Mucosa of stomach (tissue), 1 donor: ENCODE data around the gene PSMD5.

ENCODE experiments used
- H3K27me3 ChIP-seq: one replicate; pipeline ENCODE4 v1.7.0; 2013; ENCODE audit warnings: mild to moderate bottlenecking, low read length; ENCODE audit not compliant: control insufficient read depth, insufficient read depth
- H3K36me3 ChIP-seq: one replicate; pipeline ENCODE4 v1.7.0; 2013; ENCODE audit warnings: low read length; ENCODE audit not compliant: control insufficient read depth, insufficient read depth
- H3K4me1 ChIP-seq: one replicate; pipeline ENCODE4 v1.7.0; 2013; ENCODE audit warnings: mild to moderate bottlenecking, low read length; ENCODE audit not compliant: control insufficient read depth, insufficient read depth
- H3K4me3 ChIP-seq: one replicate; pipeline ENCODE4 v1.7.0; 2013; ENCODE audit warnings: low read length
- H3K9ac ChIP-seq: one replicate; pipeline ENCODE4 v1.7.0; 2013; ENCODE audit warnings: mild to moderate bottlenecking, low read length, moderate library complexity
- H3K9me3 ChIP-seq: one replicate; pipeline ENCODE4 v1.7.0; 2013; ENCODE audit warnings: mild to moderate bottlenecking, low read length, moderate library complexity; ENCODE audit not compliant: control insufficient read depth
- donor health status: Pancreatic carcinoma.

PSMD5 gene

DNA sequence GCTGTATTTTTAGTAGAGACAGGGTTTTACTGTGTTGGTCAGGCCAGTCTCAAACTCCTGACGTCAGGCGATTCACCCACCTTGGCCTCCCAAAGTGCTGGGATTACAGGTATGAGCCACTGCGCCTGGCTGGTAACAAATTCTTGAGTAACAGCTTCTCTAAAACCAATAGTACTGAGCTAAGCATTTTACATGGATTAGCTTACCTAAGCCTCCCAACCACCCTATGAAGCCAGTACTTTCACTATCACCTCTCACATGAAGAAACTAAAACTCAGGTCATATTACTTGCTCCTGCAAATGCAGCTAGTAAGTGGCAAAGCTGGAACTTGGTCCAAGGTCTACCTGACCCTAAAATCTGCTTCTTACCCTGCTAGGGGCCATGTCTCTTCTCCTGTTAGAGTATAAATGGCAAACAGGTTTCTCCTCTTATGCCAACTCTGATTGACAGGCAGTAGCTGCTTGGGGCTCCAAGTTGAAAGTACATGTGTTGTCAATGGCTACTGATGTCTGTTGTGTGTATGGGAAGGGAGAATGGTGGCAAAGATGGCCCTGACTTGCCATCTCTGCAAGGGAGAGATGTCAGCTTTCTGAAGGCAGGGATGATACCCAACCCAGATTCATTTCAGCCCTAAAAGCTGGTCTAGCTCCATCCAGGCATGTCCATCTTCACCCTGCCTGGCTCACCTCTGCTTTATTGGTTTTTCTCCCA lies 30.2 kb upstream of the PSMD5 start:
- no peak overlapping the region for H3K4me3 ChIP-seq
- peaks cover 7% of the 10 kb centered on the region for H3K36me3 ChIP-seq
- no peak overlapping the region for H3K9ac ChIP-seq
- H3K4me1 ChIP-seq, result peaks cover 12% of the 10 kb centered on the region
- no peaks in the 10 kb centered on the region for H3K9me3 ChIP-seq
- H3K27me3 ChIP-seq, result no peaks in the 10 kb centered on the region

- Histone ChIP-seq H3K4me1 (peaks cover 7% of the 10 kb centered on the region), H3K27me3 (no peaks in the 10 kb centered on the region), H3K9me3 (no peaks in the 10 kb centered on the region), H3K4me3 (no peak overlapping the region), H3K36me3 (peaks cover 7% of the 10 kb centered on the region), H3K9ac (no peak overlapping the region)
Observed at GRCh38 chr9:120870206-120870605, 27.5 kb upstream of the PSMD5 start.

GRCh38 chr9:120869726-120870125 lies 27.0 kb upstream of the PSMD5 start:
- Histone ChIP-seq H3K36me3 (peaks cover 7% of the 10 kb centered on the region), H3K9me3 (no peaks in the 10 kb centered on the region), H3K4me3 (peak overlapping the region; percentile 85), H3K4me1 (peaks cover 7% of the 10 kb centered on the region), H3K9ac (peak overlapping the region; percentile 0), H3K27me3 (no peaks in the 10 kb centered on the region)

DNA sequence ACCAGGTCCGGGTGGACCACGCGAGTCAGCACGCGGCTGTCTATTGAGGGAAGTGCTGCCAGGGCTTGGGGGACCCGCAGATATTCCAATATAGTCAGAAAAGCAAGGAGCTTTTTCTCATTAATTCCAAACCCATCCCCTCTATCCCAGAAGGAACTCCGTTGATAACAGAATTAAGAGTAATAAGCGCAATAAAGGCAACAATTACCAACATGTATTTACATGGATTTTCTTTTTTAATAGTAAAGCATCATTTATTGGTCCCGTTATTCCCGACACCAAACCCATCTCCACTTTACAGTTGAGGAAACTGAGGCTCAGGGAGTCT lies 26.6 kb upstream of the PSMD5 start:
- H3K27me3 ChIP-seq, result no peaks in the 10 kb centered on the region
- H3K36me3 ChIP-seq, result peaks cover 7% of the 10 kb centered on the region
- H3K4me1 ChIP-seq, result peaks cover 7% of the 10 kb centered on the region
- H3K4me3 ChIP-seq, result peak overlapping the region; percentile 85
- peak overlapping the region; percentile 71 for H3K9ac ChIP-seq
- no peaks in the 10 kb centered on the region for H3K9me3 ChIP-seq

GRCh38 chr9:120868676-120869359 lies 26.1 kb upstream of the PSMD5 start:
- Histone ChIP-seq H3K27me3 (no peaks in the 10 kb centered on the region), H3K9ac (peak overlapping the region; percentile 71), H3K36me3 (peaks cover 7% of the 10 kb centered on the region), H3K9me3 (no peaks in the 10 kb centered on the region), H3K4me3 (peak overlapping the region; percentile 85), H3K4me1 (peaks cover 7% of the 10 kb centered on the region)

DNA sequence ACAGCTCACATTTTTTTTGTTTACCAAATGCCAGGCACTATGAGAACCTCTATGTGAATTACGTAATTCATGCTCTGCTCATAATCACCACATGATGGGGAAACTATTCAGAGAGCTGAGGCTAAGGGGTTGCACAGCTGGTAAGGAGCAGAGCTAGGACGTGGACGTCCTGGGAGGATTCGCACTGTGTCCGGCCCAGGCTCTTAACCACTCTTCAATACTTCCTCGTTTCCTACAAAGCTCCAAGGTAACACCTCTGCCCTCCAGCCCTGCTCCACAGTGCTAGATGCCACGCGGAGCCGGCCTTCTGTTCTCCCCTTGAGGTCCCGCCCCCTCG lies 25.6 kb upstream of the PSMD5 start:
- Histone ChIP-seq H3K27me3 (no peaks in the 10 kb centered on the region), H3K4me3 (peak overlapping the region; percentile 6), H3K9me3 (no peaks in the 10 kb centered on the region), H3K36me3 (peaks cover 3% of the 10 kb centered on the region), H3K4me1 (peaks cover 7% of the 10 kb centered on the region), H3K9ac (peak overlapping the region; percentile 45)

DNA sequence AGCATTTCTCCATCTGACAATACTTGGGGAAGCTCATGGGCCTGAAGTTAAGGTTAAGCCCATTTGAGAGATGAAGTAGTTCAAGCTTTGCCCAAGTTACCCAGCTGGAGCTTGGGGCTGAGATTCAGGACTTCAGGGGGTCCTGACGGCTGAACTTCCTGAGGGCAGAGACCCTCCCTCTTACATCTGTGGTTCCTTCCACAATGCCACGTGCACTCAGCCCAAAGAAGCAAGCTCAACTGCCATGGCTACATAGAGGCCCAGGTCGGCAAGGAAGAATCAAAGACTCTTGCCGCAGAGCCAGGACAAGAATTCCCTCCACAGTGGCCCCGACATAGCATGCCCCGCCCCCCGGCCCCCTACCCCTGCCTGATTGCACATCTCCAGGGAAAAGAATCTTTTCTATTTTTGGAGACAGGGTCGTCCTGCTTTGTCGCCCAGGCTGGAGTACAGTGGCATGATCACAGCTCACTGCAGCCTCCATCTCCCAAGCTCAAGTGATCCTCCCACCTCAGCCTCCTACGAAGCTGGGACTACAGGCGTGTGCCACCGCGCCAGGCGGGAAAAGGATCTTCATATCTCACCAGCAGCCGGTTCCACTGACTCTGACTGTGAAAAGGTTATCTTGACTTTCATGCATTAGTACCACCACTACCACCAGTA lies 25.1 kb upstream of the PSMD5 start:
- Histone ChIP-seq H3K27me3 (no peaks in the 10 kb centered on the region), H3K4me1 (peaks cover 7% of the 10 kb centered on the region), H3K36me3 (no peaks in the 10 kb centered on the region), H3K4me3 (peak overlapping the region; percentile 6), H3K9ac (peak overlapping the region; percentile 45), H3K9me3 (no peaks in the 10 kb centered on the region)

- Histone ChIP-seq H3K4me3 (no peak overlapping the region), H3K9me3 (no peaks in the 10 kb centered on the region), H3K27me3 (no peaks in the 10 kb centered on the region), H3K36me3 (no peaks in the 10 kb centered on the region), H3K4me1 (peaks cover 7% of the 10 kb centered on the region), H3K9ac (no peak overlapping the region)
Observed at GRCh38 chr9:120866651-120867050, 23.9 kb upstream of the PSMD5 start.

GRCh38 chr9:120865809-120866208 lies 23.1 kb upstream of the PSMD5 start:
- no peaks in the 10 kb centered on the region for H3K27me3 ChIP-seq
- H3K9ac ChIP-seq, result no peak overlapping the region
- H3K9me3 ChIP-seq, result no peaks in the 10 kb centered on the region
- H3K36me3 ChIP-seq, result no peaks in the 10 kb centered on the region
- H3K4me1 ChIP-seq, result peaks cover 7% of the 10 kb centered on the region
- H3K4me3 ChIP-seq, result no peak overlapping the region

GRCh38 chr9:120865176-120865575 lies 22.5 kb upstream of the PSMD5 start:
- no peaks in the 10 kb centered on the region for H3K9me3 ChIP-seq
- peaks cover 7% of the 10 kb centered on the region for H3K4me1 ChIP-seq
- H3K36me3 ChIP-seq, result no peaks in the 10 kb centered on the region
- H3K9ac ChIP-seq, result no peak overlapping the region
- no peak overlapping the region for H3K4me3 ChIP-seq
- no peaks in the 10 kb centered on the region for H3K27me3 ChIP-seq

GRCh38 chr9:120864719-120865118 lies 22.0 kb upstream of the PSMD5 start:
- Histone ChIP-seq H3K36me3 (no peaks in the 10 kb centered on the region), H3K9ac (no peak overlapping the region), H3K9me3 (no peaks in the 10 kb centered on the region), H3K27me3 (no peaks in the 10 kb centered on the region), H3K4me1 (peaks cover 7% of the 10 kb centered on the region), H3K4me3 (no peak overlapping the region)

- Histone ChIP-seq H3K4me1 (peaks cover 7% of the 10 kb centered on the region), H3K9ac (no peak overlapping the region), H3K27me3 (no peaks in the 10 kb centered on the region), H3K36me3 (no peaks in the 10 kb centered on the region), H3K4me3 (no peak overlapping the region), H3K9me3 (no peaks in the 10 kb centered on the region)
Observed at GRCh38 chr9:120863833-120864232, 21.1 kb upstream of the PSMD5 start.
